HepG2 (cell line): ENCODE measurements around the gene MIF. TPM values are rescaled to one million over a fixed set of nuclear protein-coding genes. Genes with fewer than 3 reads are reported as not detected.
A peak's percentile ranks its signal among the peaks of the same experiment; 100 is the strongest.

Source experiments
- ATAC-seq: fragments of 200-7000 bp; cut with Tn5 transposase; 3 replicates; pipeline ENCODE4 v1.9.1; 2020; ENCODE audit warnings: mild to moderate bottlenecking, moderate library complexity
- BruUV-seq: library from RNA; stranded (reverse); fragments of 400-500 nt; replicated peaks from 2 replicates; lab custom pipeline; 2021; lab: Mats Ljungman, UMichigan
- CTCF ChIA-PET: fragments of 300-600 bp; formaldehyde crosslinking; extraction: SDS; loops from one replicate; lab custom pipeline; 2021; ENCODE audit warnings: low total read pairs, inconsistent platforms, low intra/inter-chr PET ratio; lab: Yijun Ruan, JAX
- POLR2A ChIA-PET: fragments of 350-600 bp; sonication (Branson Sonifier 250); formaldehyde crosslinking; loops from one replicate; lab custom pipeline; 2020; ENCODE audit warnings: antibody characterized with exemption, inconsistent platforms; lab: Yijun Ruan, JAX
- DNase-seq: peaks from one replicate; pipeline ENCODE4 v3.0.0-alpha.2; 2015; ENCODE audit warnings: low spot score
- FAIRE-seq: peaks from 3 replicates; lab custom pipeline; 2011; peaks lifted over from hg19 to GRCh38; lab: Jason Lieb, UNC
- H2AFZ ChIP-seq: one replicate; pipeline ENCODE4 v1.6.1; 2011; ENCODE audit warnings: low read length, inconsistent platforms
- H3K27ac ChIP-seq: fragments of 300-600 bp; 3 replicates; pipeline ENCODE4 v1.8.0; 2011; ENCODE audit warnings: mixed run types, mild to moderate bottlenecking, mixed read lengths, low read length, inconsistent platforms; ENCODE audit not compliant: insufficient read depth; ENCODE audit errors: extremely low read length
- H3K27me3 ChIP-seq, 2 experiments: fragments of 200-600 bp in 1 of 2; 2 replicates in 1 of 2; 3 replicates in 1 of 2; pipeline versions ENCODE4 v1.6.0 to v1.8.0; 2011; ENCODE audit warnings: low read length in 2 of 2, mild to moderate bottlenecking in 2 of 2, moderate library complexity in 2 of 2, inconsistent platforms in 1 of 2; ENCODE audit not compliant: insufficient read depth in 2 of 2, control insufficient read depth in 1 of 2
- H3K36me3 ChIP-seq, 2 experiments: fragments of 200-600 bp in 1 of 2; replicated peaks in 1 of 2; 2 replicates in 1 of 2; 3 replicates in 1 of 2; pipeline versions ENCODE4 v1.5.1 to v1.8.0; 2011; ENCODE audit warnings: low read length in 2 of 2, inconsistent platforms in 1 of 2; ENCODE audit not compliant: insufficient read depth in 2 of 2, control insufficient read depth in 1 of 2
- H3K4me1 ChIP-seq: 2 replicates; pipeline ENCODE4 v1.5.1; 2012; ENCODE audit warnings: low read length, inconsistent platforms; ENCODE audit not compliant: insufficient read depth
- H3K4me2 ChIP-seq: 2 replicates; pipeline ENCODE4 v1.6.0; 2011; ENCODE audit warnings: low read depth, low read length, inconsistent platforms
- H3K4me3 ChIP-seq, 3 experiments: fragments of 200-600 bp in 1 of 3; sonication (generic), shearing (Covaris generic) in 1 of 3; replicated peaks in 1 of 3; 2 replicates each; pipeline ENCODE4 v1.5.1; 2011 to 2016; ENCODE audit warnings: low read length in 3 of 3, inconsistent platforms in 2 of 3, low read depth in 2 of 3, mild to moderate bottlenecking in 2 of 3, control low read depth in 1 of 3, mixed read lengths in 1 of 3; ENCODE audit not compliant: insufficient read depth in 1 of 3
- H3K79me2 ChIP-seq: one replicate; pipeline ENCODE4 v1.6.1; 2011; ENCODE audit warnings: low read length, inconsistent platforms; ENCODE audit not compliant: insufficient read depth
- H3K9ac ChIP-seq: 2 replicates; pipeline ENCODE4 v1.6.0; 2011; ENCODE audit warnings: mild to moderate bottlenecking, low read depth, low read length, inconsistent platforms; ENCODE audit not compliant: insufficient read depth
- H3K9me3 ChIP-seq: 2 replicates; pipeline ENCODE4 v1.5.1; 2012; ENCODE audit warnings: mild to moderate bottlenecking, low read length
- H4K20me1 ChIP-seq: 2 replicates; pipeline ENCODE4 v1.6.0; 2011; ENCODE audit warnings: inconsistent platforms, mild to moderate bottlenecking, low read length, moderate library complexity; ENCODE audit not compliant: insufficient read depth
- KDM1A ChIP-seq: IDR thresholded peaks from 2 replicates; pipeline ENCODE4 v1.6.1; 2016; ENCODE audit warnings: missing compliant biosample characterization
- NONO ChIP-seq, 2 experiments: fragments of 450-650 bp in 1 of 2; sonication (generic) in 1 of 2; formaldehyde crosslinking in 1 of 2; IDR thresholded peaks in 1 of 2; conservative IDR thresholded peaks in 1 of 2; 2 replicates each; pipeline versions ENCODE4 v1.6.1 to v1.8.0; 2017 to 2022; ENCODE audit warnings: mild to moderate bottlenecking in 1 of 2, missing genetic modification reagents in 1 of 2, moderate library complexity in 1 of 2
- ZMYM3 ChIP-seq: sonication (generic); formaldehyde crosslinking; IDR thresholded peaks from 2 replicates; pipeline ENCODE4 v1.5.1; 2020; ENCODE audit warnings: mild to moderate bottlenecking, missing genetic modification reagents
- ZNF121 ChIP-seq: sonication (generic); formaldehyde crosslinking; IDR thresholded peaks from 2 replicates; pipeline ENCODE4 v1.5.0; 2020; ENCODE audit warnings: mild to moderate bottlenecking, missing genetic modification reagents
- WGBS: methylation state at CpG from one replicate; pipeline ENCODE4 v1.1.6; 2017; ENCODE audit warnings: low lambda C conversion rate; 5-methylcytosine and 5-hydroxymethylcytosine counted together
- in situ Hi-C: cut with HindIII; loops from 2 replicates; pipeline ENCODE4 v1.10.0; 2017; ENCODE audit warnings: low pct_unique_long_range_greater_than_20kb; ENCODE audit not compliant: extremely low pct_ligation_motif_present
- intact Hi-C: fragments of 100-400 bp; cut with micrococcal nuclease; formaldehyde crosslinking; loops from one replicate; pipeline ENCODE4 v1.10.0; 2022; ENCODE audit not compliant: unreplicated experiment
- polyA plus RNA-seq, 8 experiments: library from polyadenylated mRNA; depleted of rRNA in 3 of 8; stranded (reverse) in 7 of 8; unstranded in 1 of 8; fragments of >200 nt; fragmentation: Illumina TruSeq in 4 of 8; extraction: Trizol in 4 of 8; gene quantifications; 2 replicates each; pipeline versions ENCODE4 v1.2.1 to v1.2.3, GENCODE V29; 2011 to 2016; ENCODE audit warnings: low read depth in 4 of 8, missing spikeins in 1 of 8, mixed read lengths in 1 of 8; ENCODE audit not compliant: insufficient read depth in 1 of 8
- total RNA-seq, 5 experiments: library from RNA; depleted of rRNA; stranded (reverse); fragments of >200 nt; fragmentation: Illumina TruSeq; extraction: Trizol; gene quantifications; 2 replicates each; pipeline ENCODE4 v1.2.3, GENCODE V29; 2016; ENCODE audit warnings: low read depth in 1 of 5
- TF ChIP-seq, protein P1 (sequence below): sonication (generic); formaldehyde crosslinking; IDR thresholded peaks from 2 replicates; pipeline ENCODE4 v1.4.0; 2020; ENCODE audit warnings: mild to moderate bottlenecking, missing genetic modification reagents

Gene MIF
- total and polyA plus RNA-seq, 2 of the 13 experiments (the other 11 are each of a cell fraction or from before 2014, with no cell fraction given): 634 to 675 TPM

DNA sequence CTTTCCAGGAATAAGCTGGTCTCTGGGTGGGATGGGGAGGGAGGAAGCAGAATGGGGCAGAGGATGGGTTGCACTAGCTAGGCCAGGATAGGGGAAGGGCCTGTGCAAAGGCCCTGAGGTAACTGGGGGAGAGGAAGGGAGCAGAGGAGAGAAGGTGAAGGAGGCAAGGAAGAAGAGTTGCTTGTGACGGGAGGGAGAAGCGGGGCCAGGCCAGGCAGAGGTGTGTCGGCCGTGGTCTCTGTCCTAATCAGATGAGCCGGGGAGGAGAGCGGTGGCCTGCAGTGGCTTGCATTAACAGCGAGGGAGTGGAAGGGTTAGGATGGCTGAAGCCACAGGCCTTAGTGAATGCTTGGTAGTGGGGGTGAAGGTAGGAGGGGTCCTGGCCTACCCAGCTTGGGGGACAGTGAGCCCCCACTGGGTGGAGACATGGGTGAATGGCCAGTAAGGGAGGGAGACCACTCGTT lies 49.4 kb upstream of the MIF start:
- Histone ChIP-seq H3K4me2 (0 out of 2 replicates have a peak overlapping the region, but pooled peaks have one; percentile 21), H3K79me2 (no peaks in the 10 kb centered on the region), H3K4me1 (peaks cover 52% of the 10 kb centered on the region), H2AFZ (no peak overlapping the region), H4K20me1 (no peaks in the 10 kb centered on the region), H3K36me3 (no peaks in the 10 kb centered on the region), H3K27ac (no peak overlapping the region), H3K4me3 (no peak overlapping the region), H3K9ac (no peak overlapping the region), H3K9me3 (no peaks in the 10 kb centered on the region), H3K27me3 (peaks cover 2 to 13% of the 10 kb centered on the region in 2 experiments; a peak in 2 of 5 replicates)
- CTCF ChIA-PET: no interaction called here
- FAIRE-seq (no peak), ATAC-seq (no peak), DNase-seq (no peak)
- TF ChIP-seq ZMYM3 (peak; percentile 85), NONO (IDR thresholded peaks at IDR 0.05) (no peak), NONO (CRISPR knock-in tag; conservative IDR thresholded peaks at IDR 0.05) (no peak), ZNF121 (CRISPR knock-in tag) (peak; percentile 93), KDM1A (CRISPR knock-in tag) (0 out of 2 replicates have a peak, but pooled peaks have one; percentile 15)
- TF ChIP-seq, protein P1, sequence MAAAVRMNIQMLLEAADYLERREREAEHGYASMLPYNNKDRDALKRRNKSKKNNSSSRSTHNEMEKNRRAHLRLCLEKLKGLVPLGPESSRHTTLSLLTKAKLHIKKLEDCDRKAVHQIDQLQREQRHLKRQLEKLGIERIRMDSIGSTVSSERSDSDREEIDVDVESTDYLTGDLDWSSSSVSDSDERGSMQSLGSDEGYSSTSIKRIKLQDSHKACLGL (CRISPR knock-in tag): 0 out of 2 replicates have a peak, but pooled peaks have one; percentile 47
- BruUV-seq: no TSS peak
- in situ Hi-C loops: loop anchor here (5.0 to 25.0 kb wide), 2 partner anchors 62 to 232 kb away; no protein-coding TSS in a partner anchor
- POLR2A ChIA-PET: interaction anchor here (1.5 to 3.0 kb wide), 4 partner anchors 13 to 77 kb away, joined by 4 to 16 read pairs (median 10); partner anchors contain the start of genes CHCHD10, MMP11 and SLC2A11
- WGBS: 42% methylated on average over 8 of the region's 8 CpGs
- intact Hi-C loops: loop anchor here (5.0 kb wide), 1 partner anchor 77 kb away; the partner anchor contains the start of gene CHCHD10
